ENCODE results near the gene WWP2.

The WWP2 gene

GRCh38 chr16:69865701-69866100 lies 103.6 kb downstream of the WWP2 start (continued):
- TF ChIP-seq, protein P1, sequence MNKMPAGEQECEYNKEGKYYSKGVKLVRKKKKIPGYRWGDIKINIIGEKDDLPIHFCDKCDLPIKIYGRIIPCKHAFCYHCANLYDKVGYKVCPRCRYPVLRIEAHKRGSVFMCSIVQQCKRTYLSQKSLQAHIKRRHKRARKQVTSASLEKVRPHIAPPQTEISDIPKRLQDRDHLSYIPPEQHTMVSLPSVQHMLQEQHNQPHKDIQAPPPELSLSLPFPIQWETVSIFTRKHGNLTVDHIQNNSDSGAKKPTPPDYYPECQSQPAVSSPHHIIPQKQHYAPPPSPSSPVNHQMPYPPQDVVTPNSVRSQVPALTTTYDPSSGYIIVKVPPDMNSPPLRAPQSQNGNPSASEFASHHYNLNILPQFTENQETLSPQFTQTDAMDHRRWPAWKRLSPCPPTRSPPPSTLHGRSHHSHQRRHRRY (tag by site-specific recombination; IDR thresholded peaks at IDR 0.05), result no peak

- POLR2A ChIA-PET, result no interaction called here
- CTCF ChIA-PET, result no interaction called here
- H3K4me1 ChIP-seq (ENCODE audit: control insufficient read depth, insufficient read depth, low read length), result no peaks in the 10 kb centered on the region
- no peak overlapping the region for H3K4me3 ChIP-seq (ENCODE audit: low read depth, low read length)
- TF ChIP-seq FEZF1 (tag by site-specific recombination; IDR thresholded peaks at IDR 0.05), result no peak
- TF ChIP-seq KLF1 (tag by site-specific recombination; IDR thresholded peaks at IDR 0.05), result peak; percentile 39; the same call in 1 of the 2 replicates
- no peak overlapping the region for H3K27ac ChIP-seq (ENCODE audit: extremely low read depth, low read depth, low read length)
- H3K36me3 ChIP-seq (ENCODE audit: control insufficient read depth in 2 of 2, insufficient read depth in 1 of 2, low read length in 2 of 2), result peaks cover 0 to 11% of the 10 kb centered on the region in 2 experiments; a peak in 1 of 3 replicates
- no peaks in the 10 kb centered on the region for H3K9me3 ChIP-seq (ENCODE audit: control insufficient read depth, insufficient read depth, low read depth, low read length)
Observed at GRCh38 chr16:69867784-69868560, 105.8 kb downstream of the WWP2 start.

- Histone ChIP-seq H3K9me3 (ENCODE audit: control insufficient read depth, insufficient read depth, low read depth, low read length) (no peaks in the 10 kb centered on the region), H3K4me3 (ENCODE audit: low read depth, low read length) (no peak overlapping the region), H3K36me3 (ENCODE audit: control insufficient read depth in 2 of 2, insufficient read depth in 1 of 2, low read length in 2 of 2) (peaks cover 0 to 28% of the 10 kb centered on the region in 2 experiments; a peak in 2 of 3 replicates), H3K4me1 (ENCODE audit: control insufficient read depth, insufficient read depth, low read length) (no peaks in the 10 kb centered on the region), H3K27ac (ENCODE audit: extremely low read depth, low read depth, low read length) (no peak overlapping the region)
- ChIA-PET CTCF (interaction anchor here (0.6 to 1.4 kb wide), 4 partner anchors 14 to 152 kb away, joined by 3 to 4 read pairs (median 4); no protein-coding TSS in a partner anchor), POLR2A (no interaction called here)
- TF ChIP-seq, protein P2, sequence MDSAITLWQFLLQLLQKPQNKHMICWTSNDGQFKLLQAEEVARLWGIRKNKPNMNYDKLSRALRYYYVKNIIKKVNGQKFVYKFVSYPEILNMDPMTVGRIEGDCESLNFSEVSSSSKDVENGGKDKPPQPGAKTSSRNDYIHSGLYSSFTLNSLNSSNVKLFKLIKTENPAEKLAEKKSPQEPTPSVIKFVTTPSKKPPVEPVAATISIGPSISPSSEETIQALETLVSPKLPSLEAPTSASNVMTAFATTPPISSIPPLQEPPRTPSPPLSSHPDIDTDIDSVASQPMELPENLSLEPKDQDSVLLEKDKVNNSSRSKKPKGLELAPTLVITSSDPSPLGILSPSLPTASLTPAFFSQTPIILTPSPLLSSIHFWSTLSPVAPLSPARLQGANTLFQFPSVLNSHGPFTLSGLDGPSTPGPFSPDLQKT (IDR thresholded peaks at IDR 0.05; ENCODE audit: borderline replicate concordance, low read depth, low read length), result no peak
- TF ChIP-seq ZBTB20 (tag by site-specific recombination; IDR thresholded peaks at IDR 0.05) (no peak), ZNF76 (tag by site-specific recombination; IDR thresholded peaks at IDR 0.05; ENCODE audit: borderline replicate concordance, low read depth) (no peak), ZIC2 (tag by site-specific recombination; IDR thresholded peaks at IDR 0.05) (no peak), ZNF214 (tag by site-specific recombination; IDR thresholded peaks at IDR 0.05; ENCODE audit: borderline replicate concordance) (no peak), ZBTB7A (tag by site-specific recombination; IDR thresholded peaks at IDR 0.05; ENCODE audit: low read depth) (no peak), TRIM28 (IDR thresholded peaks at IDR 0.05; ENCODE audit: borderline replicate concordance, low read length) (no peak), ZNF549 (tag by site-specific recombination; IDR thresholded peaks at IDR 0.05) (no peak), ZNF473 (tag by site-specific recombination; IDR thresholded peaks at IDR 0.05) (no peak), ZNF449 (tag by site-specific recombination; IDR thresholded peaks at IDR 0.05) (no peak), PRDM4 (tag by site-specific recombination; IDR thresholded peaks at IDR 0.05) (no peak)
- TF ChIP-seq, protein P3, sequence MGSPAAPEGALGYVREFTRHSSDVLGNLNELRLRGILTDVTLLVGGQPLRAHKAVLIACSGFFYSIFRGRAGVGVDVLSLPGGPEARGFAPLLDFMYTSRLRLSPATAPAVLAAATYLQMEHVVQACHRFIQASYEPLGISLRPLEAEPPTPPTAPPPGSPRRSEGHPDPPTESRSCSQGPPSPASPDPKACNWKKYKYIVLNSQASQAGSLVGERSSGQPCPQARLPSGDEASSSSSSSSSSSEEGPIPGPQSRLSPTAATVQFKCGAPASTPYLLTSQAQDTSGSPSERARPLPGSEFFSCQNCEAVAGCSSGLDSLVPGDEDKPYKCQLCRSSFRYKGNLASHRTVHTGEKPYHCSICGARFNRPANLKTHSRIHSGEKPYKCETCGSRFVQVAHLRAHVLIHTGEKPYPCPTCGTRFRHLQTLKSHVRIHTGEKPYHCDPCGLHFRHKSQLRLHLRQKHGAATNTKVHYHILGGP (tag by site-specific recombination; IDR thresholded peaks at IDR 0.05), result no peak
Observed at GRCh38 chr16:69870761-69871160, 108.6 kb downstream of the WWP2 start.

All from HEK293 (cell line).